Vagina (tissue), 2 donors: ENCODE measurements around the gene ZDHHC11. TPM values are rescaled to one million over a fixed set of nuclear protein-coding genes. Genes with fewer than 3 reads are reported as not detected.

Experiments
- DNase-seq, 2 donors: peaks; one replicate each; pipeline ENCODE4 v3.0.0-alpha.2; 2017; ENCODE audit errors: extremely low spot score in 2 of 2
- H3K27ac ChIP-seq: fragments of 200-600 bp; sonication (generic); one replicate; pipeline ENCODE4 v1.5.1; 2019
- H3K27me3 ChIP-seq: fragments of 200-600 bp; sonication (generic); one replicate; pipeline ENCODE4 v1.5.1; 2019
- H3K36me3 ChIP-seq, 2 donors: fragments of 200-600 bp; sonication (generic); one replicate each; pipeline ENCODE4 v1.5.1; 2017 to 2019
- H3K4me1 ChIP-seq: fragments of 200-600 bp; sonication (generic); one replicate; pipeline ENCODE4 v1.5.1; 2019
- H3K4me3 ChIP-seq, 2 donors: fragments of 200-600 bp; sonication (generic); 1 replicate in 1 of 2; 2 replicates in 1 of 2; pipeline ENCODE4 v1.5.1; 2016 to 2019
- H3K9me3 ChIP-seq: fragments of 200-600 bp; sonication (generic); one replicate; pipeline ENCODE4 v1.5.1; 2019
- POLR2A ChIP-seq, 2 donors: fragments of 450-650 bp; IDR thresholded peaks; one replicate each; pipeline ENCODE4 v1.6.1; 2017; ENCODE audit warnings: antibody characterized with exemption in 2 of 2, mild to moderate bottlenecking in 2 of 2, moderate library complexity in 2 of 2
- POLR2AphosphoS5 ChIP-seq, 2 donors: sonication (generic); formaldehyde crosslinking; IDR thresholded peaks; one replicate each; pipeline ENCODE4 v1.9.0; 2017; ENCODE audit warnings: antibody characterized with exemption in 2 of 2, mild to moderate bottlenecking in 2 of 2, low read depth in 1 of 2; ENCODE audit not compliant: insufficient read depth in 1 of 2
- intact Hi-C: fragments of 100-400 bp; cut with DNase I; formaldehyde crosslinking; loops from one replicate; pipeline ENCODE4 v1.15.1; 2023
- total RNA-seq: library from RNA; depleted of rRNA; stranded (reverse); fragments of >200 nt; gene quantifications from one replicate; pipeline ENCODE4 v1.2.3, GENCODE V29; 2016
- TF ChIP-seq, protein P1 (sequence below), 3 experiments: fragments of 450-650 bp in 2 of 3; fragments of 200-600 bp in 1 of 3; sonication (generic) in 1 of 3; IDR thresholded peaks; one replicate each; pipeline ENCODE4 v1.5.1; 2017 to 2019; ENCODE audit warnings: antibody characterized with exemption in 3 of 3, mild to moderate bottlenecking in 2 of 3, moderate library complexity in 2 of 3

The ZDHHC11 gene
- total RNA-seq, 1 donor from 2014 or later, result 5.6 TPM

GRCh38 chr5:887947-888637 lies 37.3 kb upstream of the ZDHHC11 start:
- Histone ChIP-seq H3K27ac (no peak overlapping the region), H3K4me1 (peaks cover 16% of the 10 kb centered on the region), H3K9me3 (no peaks in the 10 kb centered on the region), H3K27me3 (no peaks in the 10 kb centered on the region), H3K4me3 (no peak overlapping the region), H3K36me3 (peaks cover 6 to 78% of the 10 kb centered on the region in 2 donors)
- intact Hi-C loops, result no loop called here
- TF ChIP-seq, protein P1, sequence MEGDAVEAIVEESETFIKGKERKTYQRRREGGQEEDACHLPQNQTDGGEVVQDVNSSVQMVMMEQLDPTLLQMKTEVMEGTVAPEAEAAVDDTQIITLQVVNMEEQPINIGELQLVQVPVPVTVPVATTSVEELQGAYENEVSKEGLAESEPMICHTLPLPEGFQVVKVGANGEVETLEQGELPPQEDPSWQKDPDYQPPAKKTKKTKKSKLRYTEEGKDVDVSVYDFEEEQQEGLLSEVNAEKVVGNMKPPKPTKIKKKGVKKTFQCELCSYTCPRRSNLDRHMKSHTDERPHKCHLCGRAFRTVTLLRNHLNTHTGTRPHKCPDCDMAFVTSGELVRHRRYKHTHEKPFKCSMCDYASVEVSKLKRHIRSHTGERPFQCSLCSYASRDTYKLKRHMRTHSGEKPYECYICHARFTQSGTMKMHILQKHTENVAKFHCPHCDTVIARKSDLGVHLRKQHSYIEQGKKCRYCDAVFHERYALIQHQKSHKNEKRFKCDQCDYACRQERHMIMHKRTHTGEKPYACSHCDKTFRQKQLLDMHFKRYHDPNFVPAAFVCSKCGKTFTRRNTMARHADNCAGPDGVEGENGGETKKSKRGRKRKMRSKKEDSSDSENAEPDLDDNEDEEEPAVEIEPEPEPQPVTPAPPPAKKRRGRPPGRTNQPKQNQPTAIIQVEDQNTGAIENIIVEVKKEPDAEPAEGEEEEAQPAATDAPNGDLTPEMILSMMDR (IDR thresholded peaks at IDR 0.05), result no peak
- no peak for TF ChIP-seq POLR2A (IDR thresholded peaks at IDR 0.05)
- TF ChIP-seq POLR2AphosphoS5 (IDR thresholded peaks at IDR 0.05; ENCODE audit: insufficient read depth in 1 of 2, low read depth in 1 of 2), result no peak
- no peak for DNase-seq

GRCh38 chr5:886716-887325 lies 36.0 kb upstream of the ZDHHC11 start:
- Histone ChIP-seq H3K27ac (no peak overlapping the region), H3K27me3 (no peaks in the 10 kb centered on the region), H3K4me1 (peaks cover 11% of the 10 kb centered on the region), H3K4me3 (no peak overlapping the region), H3K36me3 (peaks cover 6 to 90% of the 10 kb centered on the region in 2 donors), H3K9me3 (no peaks in the 10 kb centered on the region)
- intact Hi-C loops, result no loop called here
- TF ChIP-seq POLR2A (IDR thresholded peaks at IDR 0.05) (no peak), POLR2AphosphoS5 (IDR thresholded peaks at IDR 0.05; ENCODE audit: insufficient read depth in 1 of 2, low read depth in 1 of 2) (no peak)
- TF ChIP-seq, protein P1 (IDR thresholded peaks at IDR 0.05), result no peak
- no peak for DNase-seq

DNA sequence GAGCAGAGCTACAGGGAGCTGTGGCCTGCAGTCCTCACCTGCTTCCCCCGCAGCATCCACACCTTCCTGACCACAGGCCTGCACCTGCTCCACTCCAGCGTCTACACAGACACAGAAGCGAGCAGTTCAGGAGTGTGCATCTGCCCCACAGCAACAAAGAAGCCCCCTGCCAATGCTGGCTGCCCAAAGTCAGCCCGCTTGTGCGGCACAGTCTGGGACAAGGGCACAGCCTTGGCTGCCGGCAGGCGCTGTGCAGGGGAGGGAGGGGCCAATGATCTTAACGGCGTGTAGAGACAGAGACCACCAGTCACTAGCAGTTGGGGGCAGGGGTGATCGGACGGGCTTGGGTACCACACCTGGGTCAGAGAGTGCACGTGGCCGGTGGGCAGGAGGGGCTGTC lies 35.2 kb upstream of the ZDHHC11 start:
- no peak for DNase-seq
- H3K27me3 ChIP-seq, result no peaks in the 10 kb centered on the region
- intact Hi-C loops, result no loop called here
- peaks cover 6 to 97% of the 10 kb centered on the region in 2 donors for H3K36me3 ChIP-seq
- no peak overlapping the region for H3K27ac ChIP-seq
- H3K9me3 ChIP-seq, result no peaks in the 10 kb centered on the region
- H3K4me1 ChIP-seq, result peaks cover 3% of the 10 kb centered on the region
- H3K4me3 ChIP-seq, result no peak overlapping the region
- TF ChIP-seq POLR2A (IDR thresholded peaks at IDR 0.05), result no peak
- no peak for TF ChIP-seq POLR2AphosphoS5 (IDR thresholded peaks at IDR 0.05; ENCODE audit: insufficient read depth in 1 of 2, low read depth in 1 of 2)
- TF ChIP-seq, protein P1 (IDR thresholded peaks at IDR 0.05), result no peak

DNA sequence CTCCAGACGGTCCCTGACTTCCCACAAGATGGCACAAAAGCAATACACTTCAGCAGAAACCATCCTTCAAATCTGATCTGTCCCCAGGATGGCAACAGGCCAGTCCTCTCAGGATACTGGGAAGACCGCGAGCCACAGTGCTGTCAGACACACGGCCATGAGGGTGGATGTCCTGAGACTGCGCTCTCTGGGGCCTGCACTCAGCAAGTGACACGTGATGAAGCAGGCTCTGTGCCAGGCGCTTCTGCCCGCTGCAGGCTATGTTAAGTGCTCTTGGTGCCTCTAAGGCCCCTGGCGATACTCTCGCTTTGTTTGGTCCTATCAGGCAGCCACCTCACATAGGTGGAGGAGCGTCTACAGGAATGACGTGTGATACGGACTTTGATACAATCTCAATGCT lies 34.7 kb upstream of the ZDHHC11 start:
- H3K4me3 ChIP-seq, result no peak overlapping the region
- TF ChIP-seq, protein P1 (IDR thresholded peaks at IDR 0.05), result no peak
- no peak for TF ChIP-seq POLR2A (IDR thresholded peaks at IDR 0.05)
- TF ChIP-seq POLR2AphosphoS5 (IDR thresholded peaks at IDR 0.05; ENCODE audit: insufficient read depth in 1 of 2, low read depth in 1 of 2), result no peak
- H3K36me3 ChIP-seq, result peaks cover 6 to 98% of the 10 kb centered on the region in 2 donors
- H3K27me3 ChIP-seq, result no peaks in the 10 kb centered on the region
- H3K4me1 ChIP-seq, result no peaks in the 10 kb centered on the region
- no peak overlapping the region for H3K27ac ChIP-seq
- DNase-seq, result no peak
- intact Hi-C loops, result no loop called here
- no peaks in the 10 kb centered on the region for H3K9me3 ChIP-seq

GRCh38 chr5:885127-885442 lies 34.3 kb upstream of the ZDHHC11 start:
- Histone ChIP-seq H3K4me1 (no peaks in the 10 kb centered on the region), H3K27me3 (no peaks in the 10 kb centered on the region), H3K4me3 (no peak overlapping the region), H3K9me3 (no peaks in the 10 kb centered on the region), H3K36me3 (peaks cover 6 to 93% of the 10 kb centered on the region in 2 donors), H3K27ac (no peak overlapping the region)
- no peak for DNase-seq
- intact Hi-C loops, result no loop called here
- TF ChIP-seq POLR2A (IDR thresholded peaks at IDR 0.05), result no peak
- TF ChIP-seq, protein P1 (IDR thresholded peaks at IDR 0.05), result no peak
- TF ChIP-seq POLR2AphosphoS5 (IDR thresholded peaks at IDR 0.05; ENCODE audit: insufficient read depth in 1 of 2, low read depth in 1 of 2), result no peak
